ENCODE results near the gene CNNM2.
"Not testable (repeated sequence)": the region's sequence is repeated elsewhere in the genome, so short reads cannot be mapped to it uniquely, and the experiment has no call there.

The CNNM2 gene

GRCh38 chr10:102927311-102928010, 9.4 kb downstream of the CNNM2 start:
- peak; percentile 45 for DNase-seq

DNA sequence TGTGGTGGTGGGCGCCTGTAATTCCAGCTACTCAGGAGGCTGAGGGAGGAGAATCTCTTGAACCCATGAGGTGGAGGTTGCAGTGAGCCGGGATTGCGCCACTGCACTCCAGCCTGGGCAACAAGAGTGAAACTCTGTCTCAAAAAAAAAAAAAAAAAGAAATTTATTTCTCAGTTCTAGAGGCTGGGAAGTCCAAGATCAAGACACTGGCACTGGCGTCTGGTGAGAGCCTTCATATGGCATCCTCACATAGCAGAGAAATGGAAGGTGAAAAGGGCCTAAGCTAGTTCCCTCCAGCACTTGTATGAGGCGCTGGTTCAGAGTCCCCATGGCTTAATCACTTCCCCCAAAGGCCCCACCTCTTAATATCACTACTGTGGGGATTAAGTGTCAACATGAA, 10.3 kb downstream of the CNNM2 start:
- not testable (repeated sequence) for DNase-seq

DNA sequence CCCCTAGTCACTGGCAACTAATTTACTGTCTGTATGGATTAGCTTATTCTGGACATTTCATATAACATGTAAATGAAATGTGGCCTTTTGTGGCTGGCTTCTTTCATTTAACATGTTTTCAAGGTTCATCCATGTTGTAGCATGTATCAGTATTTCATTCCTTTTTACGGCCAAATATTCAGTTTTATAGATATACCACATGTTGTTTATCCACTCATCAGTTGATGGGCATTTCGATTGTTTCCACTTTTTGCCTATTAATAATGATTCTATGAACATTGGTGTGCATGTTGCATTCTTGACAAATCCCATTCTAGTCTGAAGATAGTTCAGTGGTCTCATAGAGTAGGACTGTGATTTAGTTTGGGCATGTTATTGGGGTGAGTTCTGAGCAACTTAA, 12.6 kb downstream of the CNNM2 start:
- DNase-seq = no peak

DNA sequence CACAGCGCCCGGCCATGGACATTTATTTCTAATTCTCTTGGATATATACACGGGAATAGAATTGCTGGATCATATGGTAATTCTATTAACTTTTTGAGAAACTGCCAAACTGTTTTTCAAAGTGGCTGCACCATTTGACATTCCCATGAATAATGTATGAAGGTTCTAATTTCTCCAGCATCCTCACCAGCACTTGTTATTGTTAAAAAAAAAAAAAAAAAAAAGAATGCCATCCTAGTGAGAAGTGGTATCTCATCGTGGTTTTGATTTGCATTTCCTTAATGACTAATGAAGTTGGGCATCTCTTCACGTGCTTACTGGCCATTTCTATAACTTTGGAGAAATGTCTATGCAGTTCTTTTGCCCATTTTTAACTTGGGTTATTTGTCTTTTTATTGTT, 13.5 kb downstream of the CNNM2 start:
- DNase-seq = no peak

DNA sequence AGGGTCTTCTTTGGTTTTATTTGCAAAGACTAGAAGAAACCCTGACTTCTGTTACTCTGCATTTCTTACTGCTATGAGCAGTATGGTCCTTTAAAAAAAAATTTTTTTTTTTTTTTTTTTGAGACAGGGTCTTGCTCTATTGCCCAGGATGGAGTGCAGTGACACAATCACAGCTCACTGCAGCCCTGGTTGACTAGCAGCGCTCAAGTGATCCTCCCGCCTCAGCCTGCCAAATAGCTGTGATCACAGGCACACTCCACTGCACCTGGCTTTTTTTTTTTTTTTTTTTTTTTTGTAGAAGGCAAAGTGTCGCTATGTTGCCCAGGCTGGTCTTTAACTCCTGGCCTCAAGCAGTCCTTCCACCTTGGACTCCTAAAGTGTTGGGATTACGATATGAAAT, 17.4 kb downstream of the CNNM2 start:
- DNase-seq = no peak

- DNase-seq = no peak
These were observed 18.0 kb downstream of the CNNM2 start for GRCh38 chr10:102935939-102936605.

GRCh38 chr10:102941401-102941800, 23.3 kb downstream of the CNNM2 start:
- no peak for DNase-seq

DNA sequence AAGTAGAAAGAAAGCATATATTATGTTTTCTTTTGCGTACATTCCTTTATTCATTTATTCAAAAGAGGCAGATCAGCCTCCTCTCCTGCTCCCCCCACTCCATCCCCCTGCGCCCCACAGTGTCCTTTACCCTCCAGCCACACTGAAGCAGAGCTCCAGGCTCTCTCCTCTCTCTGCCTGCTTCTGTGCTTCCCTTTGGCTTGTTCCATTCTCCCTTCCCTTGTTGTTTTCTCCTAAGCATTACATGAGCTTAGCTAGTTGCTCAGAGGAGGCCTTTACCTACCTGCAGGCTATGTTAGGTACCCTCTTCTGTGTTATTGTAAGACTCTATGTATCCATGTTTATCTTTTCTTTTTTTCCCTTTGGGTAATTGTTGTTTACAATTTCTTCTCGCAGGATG, 27.4 kb downstream of the CNNM2 start:
- DNase-seq = no peak

- DNase-seq = no peak
These were observed 27.9 kb downstream of the CNNM2 start for GRCh38 chr10:102945962-102946361.

- no peak for DNase-seq
These were observed 28.9 kb downstream of the CNNM2 start for GRCh38 chr10:102946992-102947391.

DNA sequence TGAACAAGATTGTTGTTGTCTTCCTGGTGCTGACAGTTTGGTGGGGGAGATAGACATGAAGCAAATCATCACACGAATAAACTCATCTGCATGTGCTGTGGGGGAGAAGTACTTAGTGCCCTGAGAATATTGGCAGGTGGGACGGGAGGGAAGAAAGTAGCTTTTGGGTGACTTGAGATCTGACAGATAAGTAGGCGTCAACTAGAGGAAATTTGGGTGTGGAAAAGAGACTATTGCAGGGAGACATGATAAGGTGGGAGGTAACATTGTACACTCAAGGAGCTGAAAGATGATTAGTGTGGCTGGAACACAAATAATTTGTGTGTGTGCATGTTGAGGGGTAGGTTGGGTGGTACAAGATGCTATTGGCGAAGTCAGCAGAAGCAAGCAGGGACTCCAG, 30.1 kb downstream of the CNNM2 start:
- no peak for DNase-seq

- no peak for DNase-seq
These were observed 30.7 kb downstream of the CNNM2 start for GRCh38 chr10:102948786-102949185.

DNA sequence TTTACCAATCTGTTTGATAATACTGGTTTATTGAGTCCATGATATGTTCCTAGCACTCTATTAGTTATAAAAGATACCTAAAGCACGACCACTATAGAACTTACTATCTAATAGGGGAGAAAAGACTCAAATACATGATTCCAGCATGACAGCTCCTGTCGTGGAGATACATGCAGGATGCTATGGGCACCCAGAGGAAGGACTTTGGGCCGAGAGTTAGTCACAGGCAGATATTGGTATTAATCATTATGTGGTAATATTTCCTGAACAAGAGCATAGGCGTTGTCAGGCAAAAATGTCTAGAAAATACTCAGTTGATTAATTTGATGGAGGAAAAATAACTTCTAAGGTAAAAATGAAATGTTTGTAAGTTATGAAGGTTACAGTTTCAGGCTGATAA, 31.8 kb downstream of the CNNM2 start:
- no peak for DNase-seq

DNA sequence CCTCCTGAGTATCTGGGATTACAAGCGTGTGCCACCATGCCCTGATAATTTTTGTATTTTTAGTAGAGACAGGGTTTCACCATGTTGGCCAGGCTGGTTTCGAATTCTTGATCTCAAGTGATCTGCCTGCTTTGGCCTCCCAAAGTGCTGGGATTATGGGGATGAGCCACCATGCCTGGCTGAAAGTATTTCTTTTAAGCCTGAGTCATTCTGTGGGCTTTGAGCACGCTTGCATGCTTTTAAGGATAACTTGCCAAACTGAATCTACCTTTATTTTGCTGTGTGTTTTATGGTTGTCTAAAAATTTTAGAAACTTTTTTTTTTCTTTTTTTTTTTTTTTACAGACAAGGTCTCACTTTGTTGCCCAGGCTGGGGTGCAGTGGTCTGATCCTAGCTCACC, 33.2 kb downstream of the CNNM2 start:
- no peak for DNase-seq

GRCh38 chr10:102959360-102959759, 41.3 kb downstream of the CNNM2 start:
- no peak for DNase-seq

GRCh38 chr10:102960157-102960556, 42.1 kb downstream of the CNNM2 start:
- DNase-seq = no peak

DNA sequence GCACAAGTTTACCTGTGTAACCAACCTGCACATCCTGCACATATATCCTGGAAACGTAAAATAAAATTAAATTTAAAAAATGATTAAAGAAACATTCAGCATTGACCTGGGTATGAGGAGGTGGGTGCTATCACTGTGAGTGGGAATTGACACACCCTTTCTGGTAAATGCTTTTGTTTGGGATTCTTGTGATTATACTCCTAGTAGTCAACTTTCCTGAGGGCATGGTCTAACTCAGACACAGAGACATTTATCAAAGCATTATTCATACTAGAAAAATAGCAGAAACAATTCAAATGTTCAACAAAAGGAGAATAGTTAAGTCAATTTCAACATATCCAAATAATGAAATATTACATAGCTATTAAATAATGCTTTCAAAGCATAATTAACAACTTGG, 44.2 kb downstream of the CNNM2 start:
- DNase-seq = no peak

- no peak for DNase-seq
These were observed 45.1 kb downstream of the CNNM2 start for GRCh38 chr10:102962951-102963755.

GRCh38 chr10:102963756-102964025, 45.6 kb downstream of the CNNM2 start:
- DNase-seq = no peak

DNA sequence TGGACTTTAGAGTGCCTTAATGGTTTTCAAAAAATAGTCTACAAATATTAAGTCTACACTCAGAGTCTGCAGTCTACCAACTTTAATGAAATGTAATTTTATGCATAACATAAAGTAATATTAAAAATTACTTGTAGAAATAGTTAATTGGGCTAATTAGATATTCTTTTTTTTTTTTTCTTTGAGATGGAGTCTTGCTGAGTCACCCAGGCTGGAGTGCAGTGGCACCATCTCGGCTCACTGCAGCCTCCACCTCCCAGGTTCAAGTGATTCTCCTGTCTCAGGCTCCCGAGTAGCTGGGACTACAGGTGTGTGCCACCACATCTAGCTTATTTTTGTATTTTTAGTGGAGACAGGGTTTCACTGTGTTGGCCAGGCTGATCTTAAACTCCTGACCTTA, 46.0 kb downstream of the CNNM2 start:
- not testable (repeated sequence) for DNase-seq

DNA sequence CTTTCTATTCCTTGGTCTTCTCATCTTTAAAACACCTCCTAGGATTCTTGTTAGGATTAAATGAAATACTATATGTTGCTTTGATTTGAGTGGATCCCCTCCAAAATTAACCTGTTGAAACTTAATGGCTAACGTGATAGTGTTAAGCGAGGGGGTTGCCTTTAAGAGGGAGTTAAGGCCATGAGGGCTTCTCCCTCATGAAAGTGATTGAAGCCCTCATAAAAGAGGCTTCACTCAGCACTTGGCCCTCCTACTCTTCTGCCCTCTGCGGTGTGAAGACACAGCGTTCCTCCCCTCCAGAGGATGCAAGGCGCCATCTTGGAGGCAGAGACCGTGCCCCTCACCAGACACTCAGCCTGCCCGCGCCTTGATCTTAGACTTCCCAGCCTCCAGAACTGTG, 46.6 kb downstream of the CNNM2 start:
- no peak for DNase-seq

DNA sequence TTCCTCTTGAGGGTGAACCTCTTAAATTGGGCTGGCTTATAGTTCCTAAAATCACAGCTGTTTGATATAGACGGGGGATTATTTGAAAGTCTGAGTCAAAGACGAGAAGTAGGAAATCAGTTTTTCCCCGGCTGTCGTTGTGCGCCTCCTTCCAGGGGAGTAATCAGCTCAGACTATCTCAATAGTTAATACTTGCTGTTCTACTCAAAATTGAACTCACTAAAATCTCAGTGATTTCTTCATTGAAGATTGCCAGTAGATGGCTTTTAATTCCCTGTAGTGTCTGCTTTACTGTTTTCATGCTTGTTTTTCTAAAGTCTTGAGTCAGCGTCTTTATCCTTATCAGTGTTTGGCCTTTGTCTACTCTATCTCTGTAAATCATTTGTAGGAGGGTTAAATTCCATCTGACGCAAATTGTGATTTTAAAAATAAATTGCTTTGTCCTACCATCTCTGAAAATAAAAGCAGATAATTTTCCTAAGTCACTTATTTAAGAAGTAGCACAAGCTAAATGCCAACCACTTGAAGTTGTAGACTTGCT, 47.3 kb downstream of the CNNM2 start:
- no peak for DNase-seq

DNA sequence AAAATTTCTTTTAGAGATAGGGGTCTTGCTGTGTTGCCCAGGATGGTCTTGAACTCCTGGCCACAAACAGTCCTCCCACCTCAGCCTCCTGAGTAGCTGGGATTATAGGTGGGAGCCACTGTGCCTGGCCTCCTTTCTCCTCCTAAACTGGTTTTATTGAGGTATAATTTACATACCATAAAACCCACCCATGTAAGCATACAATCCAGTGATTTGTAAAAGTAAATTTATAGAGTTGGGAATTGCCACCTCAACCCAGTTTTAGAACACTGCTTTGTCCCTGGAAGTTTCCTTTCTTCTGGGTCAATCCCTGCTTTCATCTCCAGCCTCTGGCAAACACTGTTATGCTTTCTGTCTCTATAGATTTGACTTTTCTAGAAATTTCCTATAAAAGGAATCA, 49.0 kb downstream of the CNNM2 start:
- no peak for DNase-seq
